IMR-90 (cell line): ENCODE data around the gene LCNL1. TPM values are rescaled to one million over a fixed set of nuclear protein-coding genes. Genes with fewer than 3 reads are reported as not detected.

Experiments
- ATAC-seq: fragments of 200-7000 bp; cut with Tn5 transposase; 2 replicates; pipeline ENCODE4 v1.9.1; 2020; ENCODE audit warnings: low read depth, mild to moderate bottlenecking, moderate library complexity
- BruUV-seq: library from RNA; stranded (reverse); fragments of 400-500 nt; replicated peaks from 2 replicates; lab custom pipeline; 2021; lab: Mats Ljungman, UMichigan
- CTCF ChIA-PET: fragments of 300-600 bp; formaldehyde crosslinking; extraction: SDS; loops from one replicate; lab custom pipeline; 2021; ENCODE audit warnings: antibody characterized with exemption; lab: Yijun Ruan, JAX
- POLR2A ChIA-PET: fragments of 300-600 bp; sonication (Branson Sonifier 250); formaldehyde crosslinking; loops from one replicate; lab custom pipeline; 2022; ENCODE audit warnings: antibody characterized with exemption; ENCODE audit not compliant: unreplicated experiment; lab: Charles Lee
- DNase-seq: peaks from one replicate; pipeline ENCODE4 v3.0.0; 2013
- H2AFZ ChIP-seq: replicated peaks from 2 replicates; pipeline ENCODE3; 2013; ENCODE audit warnings: low read length, mild to moderate bottlenecking; ENCODE audit not compliant: poor library complexity
- H2AK5ac ChIP-seq: 2 replicates; pipeline ENCODE4 v1.6.1; 2013; ENCODE audit warnings: low read depth, low read length, inconsistent platforms
- H2AK9ac ChIP-seq: replicated peaks from 2 replicates; pipeline ENCODE3; 2013; ENCODE audit warnings: mild to moderate bottlenecking, low read depth, low read length, moderate library complexity; ENCODE audit not compliant: poor library complexity
- H2BK120ac ChIP-seq: 2 replicates; pipeline ENCODE4 v1.6.1; 2013; ENCODE audit warnings: low read depth, low read length, inconsistent platforms
- H2BK15ac ChIP-seq: 3 replicates; pipeline ENCODE4 v1.6.1; 2013; ENCODE audit warnings: low read depth, low read length, inconsistent platforms
- H2BK20ac ChIP-seq: 2 replicates; pipeline ENCODE4 v1.6.1; 2013; ENCODE audit warnings: low read depth, mild to moderate bottlenecking, inconsistent platforms, low read length, moderate library complexity
- H2BK5ac ChIP-seq: 2 replicates; pipeline ENCODE4 v1.6.1; 2013; ENCODE audit warnings: mild to moderate bottlenecking, low read depth, low read length, inconsistent platforms; ENCODE audit not compliant: poor library complexity, severe bottlenecking
- H3K14ac ChIP-seq: replicated peaks from 2 replicates; pipeline ENCODE4 v1.6.1; 2013; ENCODE audit warnings: low read depth, low read length, inconsistent platforms
- H3K18ac ChIP-seq: 2 replicates; pipeline ENCODE4 v1.6.1; 2013; ENCODE audit warnings: low read depth, low read length, control low read depth
- H3K23ac ChIP-seq: 2 replicates; pipeline ENCODE4 v1.6.1; 2013; ENCODE audit warnings: low read depth, low read length, inconsistent platforms
- H3K27ac ChIP-seq: 2 replicates; pipeline ENCODE4 v1.5.1; 2013; ENCODE audit warnings: mild to moderate bottlenecking, control low read depth, low read length; ENCODE audit not compliant: insufficient read depth
- H3K27me3 ChIP-seq: 2 replicates; pipeline ENCODE4 v1.6.1; 2013; ENCODE audit warnings: low read length; ENCODE audit not compliant: control insufficient read depth, insufficient read depth
- H3K36me3 ChIP-seq: 2 replicates; pipeline ENCODE4 v1.6.1; 2013; ENCODE audit warnings: low read length, mixed read lengths; ENCODE audit not compliant: control insufficient read depth, insufficient read depth
- H3K4ac ChIP-seq: 2 replicates; pipeline ENCODE4 v1.6.1; 2013; ENCODE audit warnings: low read depth, low read length, inconsistent platforms
- H3K4me1 ChIP-seq: 2 replicates; pipeline ENCODE4 v1.6.1; 2013; ENCODE audit warnings: low read length, mixed read lengths; ENCODE audit not compliant: control insufficient read depth, insufficient read depth
- H3K4me2 ChIP-seq: 2 replicates; pipeline ENCODE4 v1.6.1; 2013; ENCODE audit warnings: low read depth, mild to moderate bottlenecking, control low read depth, low read length, moderate library complexity
- H3K4me3 ChIP-seq: 2 replicates; pipeline ENCODE4 v1.5.1; 2013; ENCODE audit warnings: low read depth, mild to moderate bottlenecking, control low read depth, low read length, moderate library complexity; ENCODE audit not compliant: insufficient read depth
- H3K56ac ChIP-seq: 2 replicates; pipeline ENCODE4 v1.6.1; 2013; ENCODE audit warnings: low read length, inconsistent platforms; ENCODE audit not compliant: insufficient read depth; ENCODE audit errors: extremely low read depth
- H3K79me1 ChIP-seq, 2 experiments: 2 replicates each; pipeline ENCODE4 v1.6.1; 2013; ENCODE audit warnings: low read length in 2 of 2, inconsistent platforms in 1 of 2, low read depth in 1 of 2
- H3K9ac ChIP-seq: 2 replicates; pipeline ENCODE4 v1.6.1; 2013; ENCODE audit warnings: low read depth, low read length, control low read depth
- H3K9me1 ChIP-seq: 2 replicates; pipeline ENCODE4 v1.6.1; 2013; ENCODE audit warnings: low read length, inconsistent platforms; ENCODE audit not compliant: insufficient read depth
- H3K9me3 ChIP-seq: 2 replicates; pipeline ENCODE4 v1.6.1; 2013; ENCODE audit warnings: low read length; ENCODE audit not compliant: control insufficient read depth, insufficient read depth
- H4K20me1 ChIP-seq: 2 replicates; pipeline ENCODE4 v1.6.1; 2013; ENCODE audit warnings: low read length, inconsistent platforms; ENCODE audit not compliant: insufficient read depth
- H4K5ac ChIP-seq: 2 replicates; pipeline ENCODE4 v1.6.1; 2013; ENCODE audit warnings: mild to moderate bottlenecking, low read depth, low read length, control low read depth
- H4K8ac ChIP-seq, 2 experiments: 2 replicates each; pipeline ENCODE4 v1.6.1; 2013; ENCODE audit warnings: low read depth in 2 of 2, low read length in 2 of 2, control low read depth in 1 of 2, inconsistent platforms in 1 of 2
- H4K91ac ChIP-seq: 2 replicates; pipeline ENCODE4 v1.6.1; 2013; ENCODE audit warnings: low read depth, low read length, inconsistent platforms; ENCODE audit not compliant: insufficient read depth
- FOS ChIP-seq: fragments of 150-350 bp; IDR thresholded peaks from 2 replicates; pipeline ENCODE4 v1.6.1; 2016; ENCODE audit warnings: low read depth, low read length
- MAFK ChIP-seq: IDR thresholded peaks from 2 replicates; pipeline ENCODE4 v1.6.1; 2012; ENCODE audit warnings: low read depth, low read length, improper control_type of control experiment
- MXI1 ChIP-seq: IDR thresholded peaks from 2 replicates; pipeline ENCODE4 v1.6.1; 2012; ENCODE audit warnings: low read depth, mild to moderate bottlenecking, low read length, moderate library complexity, borderline replicate concordance
- USF2 ChIP-seq: fragments of 150-350 bp; IDR thresholded peaks from 2 replicates; pipeline ENCODE4 v1.6.1; 2017; ENCODE audit warnings: mild to moderate bottlenecking, antibody characterized with exemption, low read length, low read depth
- WGBS, 2 experiments: methylation state at CpG; one replicate each; pipeline versions ENCODE4 v1.1.5 to v1.1.7; 2013; ENCODE audit warnings: missing lambda C conversion rate in 2 of 2; ENCODE audit not compliant: insufficient read length in 1 of 2; ENCODE audit errors: extremely low coverage in 2 of 2; 5-methylcytosine and 5-hydroxymethylcytosine counted together
- dilution Hi-C: fragments of 300-500 bp; cut with HindIII; formaldehyde crosslinking; loops from one replicate; pipeline ENCODE4 v1.14.3; 2018; ENCODE audit warnings: low sequenced_read_pairs; ENCODE audit not compliant: unreplicated experiment
- in situ Hi-C: fragments of 300-500 bp; cut with MboI; formaldehyde crosslinking; loops from 3 replicates; pipeline ENCODE4 v1.14.3; 2019; ENCODE audit warnings: low sequenced_read_pairs, inconsistent platforms, mixed read lengths
- intact Hi-C: fragments of 100-400 bp; cut with micrococcal nuclease; formaldehyde crosslinking; loops from 2 replicates; pipeline ENCODE4 v1.10.0; 2022
- polyA plus RNA-seq, 3 experiments: library from polyadenylated mRNA; depleted of rRNA; stranded (reverse); fragments of >200 nt; gene quantifications; 2 replicates each; pipeline ENCODE4 v1.2.3, GENCODE V29; 2012; ENCODE audit warnings: low replicate concordance in 1 of 3
- total RNA-seq: library from RNA; depleted of rRNA; stranded (reverse); fragments of >200 nt; gene quantifications from 2 replicates; pipeline ENCODE4 v1.2.3, GENCODE V29; 2012

LCNL1 gene
- total and polyA plus RNA-seq, 2 of the 4 experiments (the other 2 are of a cell fraction), result 0.15 TPM; not detected in 1

GRCh38 chr9:136994180-136994887, 11.5 kb downstream of the LCNL1 start:
- in situ Hi-C loops, result no loop called here
- H4K8ac ChIP-seq, result no peak overlapping the region

More at GRCh38 chr9:136994180-136994887, 11.5 kb downstream of the LCNL1 start:
- ATAC-seq (no peak), DNase-seq (no peak)
- no peak overlapping the region for H2BK15ac ChIP-seq
- peaks cover 5% of the 10 kb centered on the region; the same call in 1 of the 2 replicates for H3K36me3 ChIP-seq
- H3K4me2 ChIP-seq, result no peak overlapping the region
- H4K91ac ChIP-seq, result no peak overlapping the region
- no peak overlapping the region for H3K23ac ChIP-seq
- H2AK5ac ChIP-seq, result no peak overlapping the region
- no peaks in the 10 kb centered on the region; the same call in 1 of the 2 replicates for H4K20me1 ChIP-seq
- H3K9me3 ChIP-seq, result peaks cover 6% of the 10 kb centered on the region
- no peak overlapping the region for H2BK120ac ChIP-seq
- H3K4me3 ChIP-seq, result no peak overlapping the region
- no peak overlapping the region for H2BK5ac ChIP-seq
- no peak overlapping the region for H2AK9ac ChIP-seq
- 77% methylated on average over 30 of the region's 54 CpGs; no CpG with 5 or more reads in 1 of the 2 experiments for WGBS, 2 experiments
- no peak overlapping the region for H3K27ac ChIP-seq
- CTCF ChIA-PET, result no interaction called here
- H3K27me3 ChIP-seq, result peaks cover 5% of the 10 kb centered on the region; the same call in 1 of the 2 replicates
- TF ChIP-seq MXI1, result no peak
- no peak for TF ChIP-seq MAFK
- TF ChIP-seq FOS, result no peak
- TF ChIP-seq USF2, result no peak
- H3K9me1 ChIP-seq, result peaks cover 8% of the 10 kb centered on the region
- intact Hi-C loops, result no loop called here
- BruUV-seq, result no TSS peak
- POLR2A ChIA-PET, result no interaction called here
- no peak overlapping the region for H3K56ac ChIP-seq
- no peak overlapping the region for H3K4ac ChIP-seq
- no peak overlapping the region for H2BK20ac ChIP-seq
- dilution Hi-C loops, result no loop called here
- H3K79me1 ChIP-seq, result peaks cover 6 to 16% of the 10 kb centered on the region in 2 experiments; a peak in 3 of 4 replicates
- H3K14ac ChIP-seq, result no peak overlapping the region
- H4K5ac ChIP-seq, result no peak overlapping the region
- no peak overlapping the region for H3K18ac ChIP-seq
- H3K9ac ChIP-seq, result no peak overlapping the region
- no peak overlapping the region for H2AFZ ChIP-seq
- H3K4me1 ChIP-seq, result peaks cover 23% of the 10 kb centered on the region
